Duodenal mucosa (tissue), 2 donors: ENCODE data around the gene FAM180A.

Experiments
- H3K27ac ChIP-seq: one replicate; pipeline ENCODE4 v1.7.0; 2013; ENCODE audit warnings: low read depth, low read length
- H3K27me3 ChIP-seq, 2 donors: one replicate each; pipeline ENCODE4 v1.7.0; 2013; ENCODE audit warnings: low read length in 2 of 2, control low read depth in 1 of 2; ENCODE audit not compliant: insufficient read depth in 2 of 2, control insufficient read depth in 1 of 2
- H3K36me3 ChIP-seq, 2 donors: one replicate each; pipeline ENCODE4 v1.7.0; 2013; ENCODE audit warnings: low read length in 2 of 2, control low read depth in 1 of 2; ENCODE audit not compliant: insufficient read depth in 2 of 2, control insufficient read depth in 1 of 2
- H3K4me1 ChIP-seq, 2 donors: one replicate each; pipeline ENCODE4 v1.7.0; 2013; ENCODE audit warnings: low read length in 2 of 2, control low read depth in 1 of 2; ENCODE audit not compliant: insufficient read depth in 2 of 2, control insufficient read depth in 1 of 2
- H3K4me3 ChIP-seq, 2 donors: one replicate each; pipeline ENCODE4 v1.7.0; 2013; ENCODE audit warnings: low read length in 2 of 2, low read depth in 1 of 2
- H3K9ac ChIP-seq, 2 donors: one replicate each; pipeline ENCODE4 v1.7.0; 2013; ENCODE audit warnings: low read length in 2 of 2, low read depth in 1 of 2
- H3K9me3 ChIP-seq, 2 donors: one replicate each; pipeline ENCODE4 v1.7.0; 2013; ENCODE audit warnings: low read length in 2 of 2, control low read depth in 1 of 2; ENCODE audit not compliant: control insufficient read depth in 1 of 2

FAM180A gene

DNA sequence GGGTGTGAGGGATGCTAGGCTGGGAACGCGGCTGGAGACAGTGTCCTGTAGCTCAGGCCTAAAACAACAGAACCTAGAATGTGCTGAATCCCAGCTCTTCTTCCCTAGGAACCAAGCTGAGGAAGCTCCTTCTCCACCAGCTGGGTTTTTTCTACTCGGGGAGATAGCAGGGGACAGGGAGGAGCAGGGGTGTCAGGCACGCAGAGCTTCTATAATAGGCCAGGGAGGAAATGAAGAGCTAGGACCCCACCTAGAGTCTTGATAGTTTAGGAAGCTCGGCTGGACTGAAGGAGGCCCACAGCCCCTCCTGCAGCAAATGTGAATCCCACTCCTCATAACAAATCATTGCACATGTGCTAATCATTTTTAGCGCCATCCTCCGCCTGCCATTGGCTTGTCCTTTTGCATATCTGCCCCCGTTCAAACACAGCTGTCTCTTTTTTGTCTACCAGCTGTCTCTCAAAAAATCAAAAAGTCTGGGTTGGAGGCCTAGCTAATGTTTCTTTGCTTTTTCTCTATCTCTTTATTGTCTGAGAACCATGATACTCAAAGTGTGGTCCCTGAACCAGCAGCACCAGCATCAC, 24.1 kb upstream of the FAM180A start:
- H3K27me3 ChIP-seq = no peaks in the 10 kb centered on the region
- H3K9me3 ChIP-seq = no peaks in the 10 kb centered on the region
- no peaks in the 10 kb centered on the region for H3K36me3 ChIP-seq
- no peak overlapping the region for H3K27ac ChIP-seq
- H3K4me3 ChIP-seq = no peak overlapping the region
- H3K4me1 ChIP-seq = peaks cover 0 to 4% of the 10 kb centered on the region in 2 donors
- no peak overlapping the region for H3K9ac ChIP-seq

DNA sequence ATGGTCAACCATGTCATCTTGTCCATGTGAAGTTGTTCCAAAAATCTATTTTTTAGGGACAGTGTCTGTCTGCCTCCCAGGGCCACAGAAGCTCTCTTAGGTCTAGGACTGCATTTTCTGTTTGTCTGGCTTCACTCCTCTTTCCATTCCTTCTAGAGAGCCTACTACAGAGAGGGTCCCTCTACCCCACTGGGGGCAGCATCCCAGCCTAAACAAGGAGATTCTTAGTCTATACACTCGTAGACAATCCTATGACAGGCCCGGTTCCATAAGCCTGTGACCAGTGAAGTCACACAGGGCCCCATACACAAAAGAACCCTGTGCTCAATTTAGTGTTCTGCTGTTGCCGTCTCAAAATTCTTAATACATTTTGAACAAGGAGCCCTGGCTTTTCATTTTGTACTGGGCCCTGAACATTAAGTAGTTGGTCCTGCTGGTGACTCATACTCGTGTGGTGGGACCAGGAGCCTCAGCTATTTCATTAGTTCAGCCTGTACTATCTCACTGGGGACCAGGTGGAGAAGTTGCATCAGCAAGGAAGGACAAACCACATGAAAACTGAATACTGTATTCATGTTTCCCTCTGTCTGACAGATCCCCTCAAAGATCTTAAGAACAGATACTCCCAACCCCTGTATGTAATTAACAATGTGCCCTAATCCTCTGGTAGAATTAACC, 23.5 kb upstream of the FAM180A start:
- no peak overlapping the region for H3K4me3 ChIP-seq
- no peaks in the 10 kb centered on the region for H3K36me3 ChIP-seq
- H3K4me1 ChIP-seq = peaks cover 0 to 4% of the 10 kb centered on the region in 2 donors
- no peak overlapping the region for H3K9ac ChIP-seq
- no peaks in the 10 kb centered on the region for H3K27me3 ChIP-seq
- no peak overlapping the region for H3K27ac ChIP-seq
- H3K9me3 ChIP-seq = no peaks in the 10 kb centered on the region

DNA sequence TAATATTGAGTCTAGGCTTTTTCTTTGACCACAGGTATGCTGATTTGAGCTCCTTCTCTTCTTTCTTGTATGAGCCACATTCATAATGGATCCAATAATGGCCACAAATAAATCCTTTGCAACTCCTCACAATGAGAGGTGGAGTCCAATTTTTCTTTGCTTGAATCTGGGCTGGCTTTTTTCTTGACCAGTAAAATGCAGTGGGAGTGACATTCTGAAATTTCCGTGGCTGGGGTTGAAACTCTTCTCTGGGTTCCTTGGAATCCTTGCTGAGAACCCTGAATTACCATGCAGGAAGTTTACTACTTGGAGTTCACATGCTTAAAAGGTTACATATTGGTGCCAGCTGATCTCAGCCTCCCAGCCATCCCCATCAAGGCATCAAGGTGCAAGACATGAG, 22.4 kb upstream of the FAM180A start:
- H3K4me3 ChIP-seq = no peak overlapping the region
- no peak overlapping the region for H3K27ac ChIP-seq
- H3K36me3 ChIP-seq = no peaks in the 10 kb centered on the region
- H3K4me1 ChIP-seq = peaks cover 0 to 4% of the 10 kb centered on the region in 2 donors
- no peaks in the 10 kb centered on the region for H3K27me3 ChIP-seq
- H3K9ac ChIP-seq = no peak overlapping the region
- no peaks in the 10 kb centered on the region for H3K9me3 ChIP-seq

DNA sequence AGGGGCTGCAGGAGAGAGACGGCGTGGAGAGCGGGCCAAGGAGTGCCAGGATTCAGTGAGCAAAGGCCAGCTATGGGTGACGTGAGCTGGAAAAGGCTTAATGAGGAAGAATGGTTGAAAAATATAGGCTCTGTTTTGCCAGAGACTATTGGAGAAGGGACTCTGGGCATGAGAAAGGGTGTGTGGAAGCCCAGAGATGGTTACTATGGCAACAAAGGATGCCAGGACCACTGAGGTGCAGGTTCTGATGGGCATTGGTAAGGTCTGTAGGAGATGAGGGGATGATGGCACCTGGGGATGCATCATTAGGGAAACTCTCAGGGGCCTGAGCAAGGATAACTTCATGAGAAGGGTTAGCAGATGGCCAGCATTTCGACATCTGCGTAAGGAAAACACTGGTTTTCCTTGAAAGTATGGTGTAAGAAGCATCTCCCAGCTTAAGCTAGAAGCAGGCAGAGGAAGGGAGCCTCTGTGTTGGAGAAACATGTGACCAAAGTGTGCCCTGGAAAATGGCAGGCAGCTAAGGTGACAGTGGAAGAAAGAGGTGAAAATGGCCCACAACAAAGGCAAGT, 21.6 kb upstream of the FAM180A start:
- peaks cover 0 to 4% of the 10 kb centered on the region in 2 donors for H3K4me1 ChIP-seq
- no peak overlapping the region for H3K4me3 ChIP-seq
- no peaks in the 10 kb centered on the region for H3K27me3 ChIP-seq
- H3K9ac ChIP-seq = no peak overlapping the region
- H3K9me3 ChIP-seq = no peaks in the 10 kb centered on the region
- no peak overlapping the region for H3K27ac ChIP-seq
- H3K36me3 ChIP-seq = no peaks in the 10 kb centered on the region

DNA sequence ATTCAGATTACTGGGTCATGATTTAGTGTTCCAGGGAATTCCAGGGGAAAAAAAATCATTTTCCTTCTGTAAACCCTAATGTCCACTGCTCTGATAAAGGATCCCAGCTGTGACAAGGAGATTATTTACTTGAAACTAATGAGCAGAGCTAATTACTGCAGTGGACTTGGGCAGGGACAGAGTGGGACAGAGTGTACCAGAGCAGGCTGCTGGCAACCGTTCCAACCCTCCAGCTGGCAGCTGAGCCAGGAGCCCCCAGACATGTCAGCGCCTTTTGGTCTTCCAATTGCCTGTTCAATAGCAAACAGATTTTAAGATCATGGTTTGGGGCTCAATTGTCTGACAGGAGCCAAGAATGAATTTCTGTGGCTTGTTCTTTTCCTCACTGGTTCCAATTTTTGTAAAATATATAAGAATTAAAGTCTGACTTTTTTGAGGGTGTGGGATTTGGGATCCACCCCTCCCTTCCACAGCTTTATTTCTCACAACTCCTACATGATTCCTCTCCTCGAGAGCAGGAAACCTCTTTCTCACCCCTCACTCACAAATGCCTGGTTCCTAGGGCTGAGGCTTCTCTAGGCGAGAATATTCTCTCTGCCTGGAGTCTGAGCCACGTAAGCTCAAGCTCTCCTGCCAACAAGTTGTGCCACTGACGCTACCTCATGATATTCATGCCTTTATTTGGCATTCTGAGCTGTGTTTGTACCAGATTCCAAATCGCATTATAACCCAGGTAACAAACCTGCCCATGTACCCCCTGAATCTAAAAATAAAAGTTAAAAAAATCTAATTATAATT, 20.6 kb upstream of the FAM180A start:
- no peaks in the 10 kb centered on the region for H3K9me3 ChIP-seq
- no peak overlapping the region for H3K9ac ChIP-seq
- H3K27me3 ChIP-seq = no peaks in the 10 kb centered on the region
- no peak overlapping the region for H3K27ac ChIP-seq
- no peaks in the 10 kb centered on the region for H3K36me3 ChIP-seq
- H3K4me3 ChIP-seq = no peak overlapping the region
- H3K4me1 ChIP-seq = peaks cover 0 to 1% of the 10 kb centered on the region in 2 donors

- H3K4me1 ChIP-seq = no peaks in the 10 kb centered on the region
- H3K9ac ChIP-seq = no peak overlapping the region
- H3K27ac ChIP-seq = no peak overlapping the region
- H3K9me3 ChIP-seq = no peaks in the 10 kb centered on the region
- no peak overlapping the region for H3K4me3 ChIP-seq
- no peaks in the 10 kb centered on the region for H3K36me3 ChIP-seq
- no peaks in the 10 kb centered on the region for H3K27me3 ChIP-seq
Measured at GRCh38 chr7:135768467-135768866, 19.9 kb upstream of the FAM180A start.

GRCh38 chr7:135768064-135768463, 19.5 kb upstream of the FAM180A start:
- Histone ChIP-seq H3K9me3 (no peaks in the 10 kb centered on the region), H3K4me3 (no peak overlapping the region), H3K27me3 (no peaks in the 10 kb centered on the region), H3K27ac (no peak overlapping the region), H3K4me1 (no peaks in the 10 kb centered on the region), H3K36me3 (no peaks in the 10 kb centered on the region), H3K9ac (no peak overlapping the region)

DNA sequence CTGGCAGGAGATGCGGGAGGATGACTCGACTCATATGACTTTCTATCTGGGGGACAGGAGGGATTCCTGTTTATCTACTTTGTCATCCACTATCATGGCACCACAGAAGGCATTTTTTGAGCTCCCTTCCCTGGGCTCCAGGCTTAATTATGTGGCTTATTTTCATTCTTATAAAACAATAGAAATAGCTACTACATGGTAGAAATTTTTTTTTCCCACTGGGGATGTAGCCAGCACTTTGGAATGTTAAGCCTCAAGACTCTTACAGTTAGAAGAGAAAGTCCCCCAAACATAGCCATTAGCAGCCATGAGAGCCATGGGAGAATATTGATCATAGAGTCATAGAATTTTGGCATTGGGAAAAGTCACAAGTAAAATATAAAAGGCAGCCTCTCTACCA, 14.6 kb upstream of the FAM180A start:
- Histone ChIP-seq H3K4me1 (no peaks in the 10 kb centered on the region), H3K9ac (no peak overlapping the region), H3K9me3 (no peaks in the 10 kb centered on the region), H3K4me3 (no peak overlapping the region), H3K36me3 (no peaks in the 10 kb centered on the region), H3K27ac (no peak overlapping the region), H3K27me3 (peaks cover 0 to 2% of the 10 kb centered on the region in 2 donors)

DNA sequence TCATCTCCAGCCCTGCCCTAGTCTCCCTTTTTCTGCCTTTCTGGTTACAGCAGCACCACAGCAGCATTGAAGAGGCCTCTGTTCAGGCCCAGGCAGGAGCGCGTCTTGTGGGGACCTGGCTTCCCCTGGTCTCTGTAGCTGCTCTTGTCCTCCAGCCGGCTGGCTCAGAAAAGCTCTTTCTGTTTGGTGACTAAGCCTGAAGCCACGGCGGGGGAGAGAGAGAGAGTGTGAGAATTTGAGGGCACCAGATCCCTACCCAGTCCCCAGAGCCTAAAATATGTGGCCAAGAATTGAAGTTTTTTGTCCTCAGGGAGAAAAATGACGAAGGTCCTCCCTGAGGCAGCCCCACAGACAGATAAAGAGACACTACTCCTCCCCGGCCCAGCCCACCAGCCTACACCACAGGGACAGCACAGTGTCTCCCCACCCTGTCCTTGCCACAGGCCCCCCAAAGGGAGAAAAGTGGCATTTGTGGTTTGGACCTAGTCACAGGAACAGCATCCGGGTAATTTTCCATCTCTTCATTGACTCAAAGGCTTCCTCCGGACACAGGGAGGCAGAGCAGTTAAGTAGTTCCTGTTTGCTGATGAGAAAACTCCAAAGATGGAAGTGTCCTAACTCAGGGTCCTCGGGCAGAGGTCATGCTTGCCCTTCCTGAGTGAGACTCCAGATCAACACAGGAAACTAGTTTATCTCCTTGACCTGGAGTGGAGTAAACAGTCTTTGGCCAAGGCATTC, 13.3 kb upstream of the FAM180A start:
- no peak overlapping the region for H3K27ac ChIP-seq
- no peaks in the 10 kb centered on the region for H3K36me3 ChIP-seq
- H3K9ac ChIP-seq = no peak overlapping the region
- H3K9me3 ChIP-seq = peaks cover 0 to 1% of the 10 kb centered on the region in 2 donors
- H3K4me3 ChIP-seq = no peak overlapping the region
- no peaks in the 10 kb centered on the region for H3K4me1 ChIP-seq
- H3K27me3 ChIP-seq = peaks cover 0 to 2% of the 10 kb centered on the region in 2 donors
